ENCODE data around the gene ACCS.

DNA sequence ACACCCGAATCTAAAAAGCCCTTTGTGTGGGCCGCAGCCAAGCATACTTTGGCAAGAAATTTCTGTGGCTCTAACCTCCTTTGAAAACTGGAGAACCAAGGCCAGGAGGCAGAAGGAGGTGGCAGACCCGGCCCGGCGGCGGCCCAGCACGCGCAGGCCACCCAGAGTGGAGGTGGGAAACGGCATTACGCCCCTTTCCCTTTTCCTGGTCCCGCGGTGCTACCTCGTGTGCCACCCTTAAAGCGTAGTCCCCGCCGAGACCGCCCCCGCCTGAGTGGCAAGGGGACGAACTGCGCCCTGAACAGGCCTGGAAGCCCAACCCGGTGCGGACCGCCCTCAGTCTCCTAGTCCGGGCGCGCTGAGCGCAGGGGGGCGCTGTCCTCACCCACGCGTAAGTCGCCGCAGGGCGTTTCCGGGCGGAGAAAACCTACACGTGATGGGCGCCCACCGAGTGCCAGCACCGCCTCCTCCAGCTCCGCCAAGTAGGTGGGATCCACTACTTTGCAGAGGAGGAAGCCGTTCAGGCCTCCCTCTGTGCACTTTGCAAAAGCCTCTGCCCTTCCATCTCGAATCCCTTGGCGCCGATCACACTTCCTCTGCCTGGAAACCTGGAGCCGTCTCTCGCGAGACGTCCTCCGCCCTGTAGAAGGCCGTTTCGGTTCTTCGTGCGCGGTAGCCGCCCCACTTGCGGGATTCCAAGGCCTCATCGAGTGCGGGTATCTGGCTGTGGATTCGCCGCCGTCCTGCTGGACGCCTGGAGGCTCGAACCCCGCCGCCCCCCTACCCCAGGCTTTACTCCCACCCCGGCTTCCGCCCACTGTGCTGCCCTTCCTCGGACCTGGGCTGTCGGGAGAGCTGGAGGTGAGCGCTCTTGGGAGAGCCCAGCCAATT, at the start of gene ACCS:
- TF ChIP-seq GATA2 (IDR thresholded peaks at IDR 0.05; ENCODE audit: low read depth, low read length), result no peak
- no peak for TF ChIP-seq GATA3 (IDR thresholded peaks at IDR 0.05; ENCODE audit: low read depth, low read length)

Data from SH-SY5Y (cell line).